ENCODE results near the gene TP63. TPM values are rescaled to one million over a fixed set of nuclear protein-coding genes. Genes with fewer than 3 reads are reported as not detected.
A peak's percentile ranks its signal among the peaks of the same experiment; 100 is the strongest.

Gene TP63
- total RNA-seq, 2 donors from 2014 or later = 0.45 to 1.5 TPM

GRCh38 chr3:189699885-189700284 lies 68.7 kb downstream of the TP63 start:
- Mint-ChIP-seq H3K4me3 (no peak overlapping the region), H3K27me3 (peaks cover 16% of the 10 kb centered on the region), H3K36me3 (ENCODE audit: low read depth) (no peaks in the 10 kb centered on the region), H3K27ac (no peak overlapping the region), H3K4me1 (no peaks in the 10 kb centered on the region)
- no peaks in the 10 kb centered on the region for H3K9me3 ChIP-seq (ENCODE audit: control insufficient read depth, low read length, poor library complexity, severe bottlenecking)
- no peak for DNase-seq
- ATAC-seq = no peak

DNA sequence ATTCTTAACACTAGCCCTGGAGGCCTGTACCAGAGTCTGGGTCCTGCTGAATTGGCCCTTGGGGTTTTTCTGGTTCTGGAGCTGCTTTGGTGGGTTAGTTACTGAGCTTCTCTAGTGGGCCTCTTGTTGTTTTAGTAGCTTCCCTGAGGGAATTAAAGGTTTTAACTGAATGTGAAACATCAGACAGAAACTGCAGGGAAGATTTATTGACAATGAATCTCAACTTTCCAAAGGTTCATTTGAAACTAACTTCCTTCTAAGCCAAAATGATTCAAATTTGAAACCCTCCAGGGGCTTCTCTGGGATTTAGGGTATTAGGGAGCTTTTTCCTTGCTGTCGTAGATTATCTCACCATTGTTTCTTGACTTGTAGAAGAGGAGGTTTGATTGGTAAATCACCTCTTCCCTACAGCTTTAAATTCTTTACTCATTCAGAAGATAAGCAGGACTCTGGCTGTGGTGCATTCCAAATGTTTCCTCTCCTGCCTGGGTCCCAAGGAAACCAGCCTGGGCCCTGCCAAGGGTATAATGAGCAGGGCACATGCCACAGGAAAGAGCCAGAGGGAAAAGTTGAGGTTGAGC lies 71.0 kb downstream of the TP63 start:
- H3K27ac Mint-ChIP-seq = no peak overlapping the region

DNA sequence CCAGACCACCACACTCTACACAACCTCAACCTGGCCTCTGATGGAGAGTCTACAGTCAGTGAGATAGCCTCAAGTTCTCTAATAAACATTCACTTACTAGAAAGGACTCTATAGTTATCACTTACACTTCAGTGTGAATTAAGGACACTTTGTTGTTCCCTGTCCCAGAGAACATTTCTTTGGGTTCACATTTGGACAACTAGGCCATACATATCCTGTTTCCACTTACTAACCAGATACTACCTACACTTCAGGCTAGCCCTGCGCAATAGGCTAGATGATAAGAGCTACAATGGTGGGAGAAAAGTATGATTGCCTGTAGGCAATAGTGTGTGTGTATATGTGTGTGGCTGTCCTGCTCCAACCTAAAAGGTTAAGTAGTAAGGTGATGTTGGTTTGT lies 72.7 kb downstream of the TP63 start:
- Mint-ChIP-seq H3K4me3 (no peak overlapping the region), H3K27me3 (peaks cover 21% of the 10 kb centered on the region), H3K27ac (no peak overlapping the region), H3K36me3 (ENCODE audit: low read depth) (no peaks in the 10 kb centered on the region), H3K4me1 (peaks cover 2% of the 10 kb centered on the region)
- ATAC-seq (no peak), DNase-seq (no peak)
- no peaks in the 10 kb centered on the region for H3K9me3 ChIP-seq (ENCODE audit: control insufficient read depth, low read length, poor library complexity, severe bottlenecking)

More for the DNA sequence above, 71.0 kb downstream of the TP63 start:
- Mint-ChIP-seq H3K4me3 (no peak overlapping the region), H3K36me3 (ENCODE audit: low read depth) (no peaks in the 10 kb centered on the region), H3K27me3 (peaks cover 22% of the 10 kb centered on the region), H3K4me1 (peaks cover 2% of the 10 kb centered on the region)
- DNase-seq = no peak
- ATAC-seq = no peak
- H3K9me3 ChIP-seq (ENCODE audit: control insufficient read depth, low read length, poor library complexity, severe bottlenecking) = no peaks in the 10 kb centered on the region

GRCh38 chr3:189708375-189708774 lies 77.2 kb downstream of the TP63 start:
- H3K4me3 Mint-ChIP-seq = no peak overlapping the region
- peaks cover 10% of the 10 kb centered on the region for H3K27me3 Mint-ChIP-seq
- no peaks in the 10 kb centered on the region for H3K9me3 ChIP-seq (ENCODE audit: control insufficient read depth, low read length, poor library complexity, severe bottlenecking)
- H3K27ac Mint-ChIP-seq = no peak overlapping the region
- ATAC-seq = no peak
- H3K36me3 Mint-ChIP-seq (ENCODE audit: low read depth) = no peaks in the 10 kb centered on the region
- no peak for DNase-seq
- peaks cover 2% of the 10 kb centered on the region for H3K4me1 Mint-ChIP-seq

- ATAC-seq (peak; percentile 49), DNase-seq (no peak)
- H3K27ac Mint-ChIP-seq = no peak overlapping the region
- H3K9me3 ChIP-seq (ENCODE audit: control insufficient read depth, low read length, poor library complexity, severe bottlenecking) = no peaks in the 10 kb centered on the region
- no peak overlapping the region for H3K4me3 Mint-ChIP-seq
- no peaks in the 10 kb centered on the region for H3K36me3 Mint-ChIP-seq (ENCODE audit: low read depth)
- peaks cover 14% of the 10 kb centered on the region for H3K4me1 Mint-ChIP-seq
- peaks cover 10% of the 10 kb centered on the region for H3K27me3 Mint-ChIP-seq
Observed at GRCh38 chr3:189710620-189711402, 79.6 kb downstream of the TP63 start.

GRCh38 chr3:189712906-189713483 lies 81.8 kb downstream of the TP63 start:
- peaks cover 13% of the 10 kb centered on the region for H3K4me1 Mint-ChIP-seq
- DNase-seq = no peak
- no peak overlapping the region for H3K27ac Mint-ChIP-seq

GRCh38 chr3:189714991-189715961 lies 84.1 kb downstream of the TP63 start:
- no peak overlapping the region for H3K4me3 Mint-ChIP-seq
- DNase-seq (no peak), ATAC-seq (peak; percentile 57)
- peaks cover 13% of the 10 kb centered on the region for H3K4me1 Mint-ChIP-seq
- no peaks in the 10 kb centered on the region for H3K36me3 Mint-ChIP-seq (ENCODE audit: low read depth)
- no peaks in the 10 kb centered on the region for H3K9me3 ChIP-seq (ENCODE audit: control insufficient read depth, low read length, poor library complexity, severe bottlenecking)
- peak overlapping the region; percentile 10 for H3K27ac Mint-ChIP-seq
- no peaks in the 10 kb centered on the region for H3K27me3 Mint-ChIP-seq

More at GRCh38 chr3:189712906-189713483, 81.8 kb downstream of the TP63 start:
- no peaks in the 10 kb centered on the region for H3K9me3 ChIP-seq (ENCODE audit: control insufficient read depth, low read length, poor library complexity, severe bottlenecking)
- Mint-ChIP-seq H3K36me3 (ENCODE audit: low read depth) (no peaks in the 10 kb centered on the region), H3K27me3 (peaks cover 5% of the 10 kb centered on the region), H3K4me3 (no peak overlapping the region)
- ATAC-seq = no peak

DNA sequence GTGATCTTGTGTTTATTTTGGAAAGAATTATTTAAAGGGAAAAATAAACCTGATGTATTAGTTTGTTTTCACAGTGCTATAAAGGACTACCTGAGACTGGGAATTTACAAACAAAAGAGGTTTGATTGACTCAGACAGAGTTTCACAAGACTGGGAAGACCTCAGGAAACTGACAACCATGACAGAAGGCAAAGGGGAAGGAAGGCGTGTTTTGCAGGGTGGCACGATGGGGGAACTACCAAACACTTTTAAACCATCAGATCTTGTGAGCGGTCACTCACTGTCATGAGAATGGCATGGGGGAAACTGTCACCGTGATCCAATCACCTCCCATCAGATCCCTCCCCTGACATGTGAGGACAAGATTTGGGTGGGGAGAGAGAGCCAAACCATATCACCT lies 87.0 kb downstream of the TP63 start:
- H3K9me3 ChIP-seq (ENCODE audit: control insufficient read depth, low read length, poor library complexity, severe bottlenecking) = no peaks in the 10 kb centered on the region
- no peaks in the 10 kb centered on the region for H3K27me3 Mint-ChIP-seq
- ATAC-seq = no peak
- peaks cover 13% of the 10 kb centered on the region for H3K4me1 Mint-ChIP-seq
- no peak overlapping the region for H3K27ac Mint-ChIP-seq
- no peak overlapping the region for H3K4me3 Mint-ChIP-seq
- no peaks in the 10 kb centered on the region for H3K36me3 Mint-ChIP-seq (ENCODE audit: low read depth)
- no peak for DNase-seq

DNA sequence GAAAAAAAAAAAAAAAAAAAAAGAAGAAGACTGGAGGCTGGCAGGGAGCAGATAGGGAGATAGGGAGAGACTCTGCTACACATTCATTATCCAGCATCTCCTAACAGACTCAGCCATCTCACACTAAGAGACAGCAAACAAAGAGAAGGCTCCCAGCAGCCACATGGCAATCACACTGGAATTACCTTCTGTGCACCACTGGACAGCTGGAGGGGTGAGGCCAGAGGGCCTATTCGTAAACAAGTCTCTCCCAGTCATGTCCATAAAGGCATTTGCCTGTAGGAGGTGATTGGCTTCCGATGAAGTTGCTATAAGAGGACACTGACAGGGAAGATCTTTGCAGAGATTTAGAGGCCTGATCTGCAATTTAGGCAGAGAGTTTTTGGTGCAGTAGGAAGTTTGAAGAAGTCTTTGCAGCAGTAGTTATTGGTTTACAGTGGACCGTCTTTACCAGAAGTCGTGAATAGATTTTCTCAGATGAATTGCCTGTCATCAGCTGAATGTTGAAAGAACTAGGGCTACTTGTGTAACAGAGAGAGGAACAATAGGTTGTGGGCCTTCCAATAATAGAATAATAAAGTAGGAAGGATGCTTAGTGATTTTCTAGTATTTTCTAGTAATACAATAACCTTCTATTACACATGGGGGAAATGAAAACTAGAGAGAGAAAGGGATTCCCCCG lies 89.7 kb downstream of the TP63 start:
- H3K9me3 ChIP-seq (ENCODE audit: control insufficient read depth, low read length, poor library complexity, severe bottlenecking) = no peaks in the 10 kb centered on the region
- no peak overlapping the region for H3K4me3 Mint-ChIP-seq
- H3K4me1 Mint-ChIP-seq = no peaks in the 10 kb centered on the region
- H3K36me3 Mint-ChIP-seq (ENCODE audit: low read depth) = no peaks in the 10 kb centered on the region
- ATAC-seq (no peak), DNase-seq (no peak)
- H3K27me3 Mint-ChIP-seq = peaks cover 4% of the 10 kb centered on the region
- H3K27ac Mint-ChIP-seq = no peak overlapping the region

DNA sequence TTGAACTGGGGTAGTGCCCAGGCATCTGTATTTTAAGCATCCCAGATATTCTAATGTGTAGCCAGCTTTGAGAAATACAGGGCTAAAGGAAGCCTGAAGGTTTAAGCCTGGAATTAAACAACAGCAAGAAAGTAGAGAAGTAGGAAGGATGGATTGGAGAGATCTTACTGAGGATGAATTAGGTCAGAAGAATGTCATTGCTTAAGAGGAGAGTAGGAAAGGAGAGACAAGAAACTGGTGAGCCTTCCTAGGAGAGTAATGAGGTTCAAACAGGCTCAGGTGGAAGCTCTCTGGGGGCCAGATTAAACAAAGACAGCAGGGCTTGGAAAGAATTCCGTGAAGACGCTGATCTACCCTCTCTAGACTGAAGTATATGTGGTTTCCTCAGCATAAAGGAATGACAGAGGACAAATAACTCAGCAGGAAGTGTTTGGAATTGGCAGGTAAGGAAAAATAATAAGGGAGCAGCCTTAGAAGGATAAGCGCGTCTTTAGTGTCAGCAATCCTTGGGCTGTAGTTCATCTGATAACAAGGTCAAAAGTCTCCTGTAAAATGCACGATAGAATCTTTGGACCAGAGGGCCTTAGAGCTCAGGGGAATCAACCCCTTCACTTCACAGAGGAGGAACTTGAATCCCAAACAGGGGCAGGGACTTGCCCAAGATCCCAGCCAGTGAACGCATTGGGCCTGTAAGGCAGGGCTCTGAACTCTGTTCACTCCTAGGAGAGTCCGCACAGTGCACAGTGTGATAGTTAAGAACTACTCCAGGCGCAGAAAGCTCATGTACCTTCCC lies 90.9 kb downstream of the TP63 start:
- Mint-ChIP-seq H3K4me3 (no peak overlapping the region), H3K27me3 (peaks cover 4% of the 10 kb centered on the region), H3K36me3 (ENCODE audit: low read depth) (no peaks in the 10 kb centered on the region), H3K27ac (no peak overlapping the region), H3K4me1 (no peaks in the 10 kb centered on the region)
- DNase-seq (no peak), ATAC-seq (no peak)
- no peaks in the 10 kb centered on the region for H3K9me3 ChIP-seq (ENCODE audit: control insufficient read depth, low read length, poor library complexity, severe bottlenecking)

DNA sequence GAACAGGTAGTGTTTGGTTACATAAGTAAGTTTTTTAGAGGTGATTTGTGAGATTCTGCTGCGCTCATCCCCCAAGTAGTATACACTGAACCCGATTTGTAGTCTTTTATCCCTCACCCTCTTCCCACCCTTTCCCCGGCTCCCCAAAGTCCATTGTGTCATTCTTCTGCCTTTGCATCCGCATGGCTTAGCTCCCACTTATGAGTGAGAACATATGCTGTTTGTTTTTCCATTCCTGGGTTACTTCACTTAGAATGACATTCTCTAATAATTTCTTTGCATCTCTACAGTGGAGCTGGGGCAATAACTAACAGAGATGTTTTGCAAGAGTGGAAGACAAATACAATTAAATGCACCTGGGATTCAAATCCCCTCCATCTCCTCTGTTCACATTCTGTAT lies 93.2 kb downstream of the TP63 start:
- DNase-seq = no peak
- H3K36me3 Mint-ChIP-seq (ENCODE audit: low read depth) = no peaks in the 10 kb centered on the region
- H3K27me3 Mint-ChIP-seq = peaks cover 4% of the 10 kb centered on the region
- ATAC-seq = no peak
- no peaks in the 10 kb centered on the region for H3K9me3 ChIP-seq (ENCODE audit: control insufficient read depth, low read length, poor library complexity, severe bottlenecking)
- H3K4me1 Mint-ChIP-seq = no peaks in the 10 kb centered on the region
- no peak overlapping the region for H3K4me3 Mint-ChIP-seq
- H3K27ac Mint-ChIP-seq = no peak overlapping the region

GRCh38 chr3:189726277-189726676 lies 95.1 kb downstream of the TP63 start:
- no peak for DNase-seq
- Mint-ChIP-seq H3K27me3 (peaks cover 4% of the 10 kb centered on the region), H3K36me3 (ENCODE audit: low read depth) (no peaks in the 10 kb centered on the region), H3K4me1 (no peaks in the 10 kb centered on the region), H3K27ac (no peak overlapping the region), H3K4me3 (no peak overlapping the region)
- no peaks in the 10 kb centered on the region for H3K9me3 ChIP-seq (ENCODE audit: control insufficient read depth, low read length, poor library complexity, severe bottlenecking)
- no peak for ATAC-seq
